Stimulated activated CD4-positive, alpha-beta T cell treated with anti-CD3 and anti-CD28 coated beads, Interleukin-4, amount 100 ng/mL, for 1 hour (primary cell): ENCODE measurements around the gene RFPL2.
A peak's percentile ranks its signal among the peaks of the same experiment; 100 is the strongest.

ENCODE experiments used
- DNase-seq: peaks from one replicate; pipeline ENCODE4 v3.0.0-alpha.2; 2020

Gene RFPL2

DNA sequence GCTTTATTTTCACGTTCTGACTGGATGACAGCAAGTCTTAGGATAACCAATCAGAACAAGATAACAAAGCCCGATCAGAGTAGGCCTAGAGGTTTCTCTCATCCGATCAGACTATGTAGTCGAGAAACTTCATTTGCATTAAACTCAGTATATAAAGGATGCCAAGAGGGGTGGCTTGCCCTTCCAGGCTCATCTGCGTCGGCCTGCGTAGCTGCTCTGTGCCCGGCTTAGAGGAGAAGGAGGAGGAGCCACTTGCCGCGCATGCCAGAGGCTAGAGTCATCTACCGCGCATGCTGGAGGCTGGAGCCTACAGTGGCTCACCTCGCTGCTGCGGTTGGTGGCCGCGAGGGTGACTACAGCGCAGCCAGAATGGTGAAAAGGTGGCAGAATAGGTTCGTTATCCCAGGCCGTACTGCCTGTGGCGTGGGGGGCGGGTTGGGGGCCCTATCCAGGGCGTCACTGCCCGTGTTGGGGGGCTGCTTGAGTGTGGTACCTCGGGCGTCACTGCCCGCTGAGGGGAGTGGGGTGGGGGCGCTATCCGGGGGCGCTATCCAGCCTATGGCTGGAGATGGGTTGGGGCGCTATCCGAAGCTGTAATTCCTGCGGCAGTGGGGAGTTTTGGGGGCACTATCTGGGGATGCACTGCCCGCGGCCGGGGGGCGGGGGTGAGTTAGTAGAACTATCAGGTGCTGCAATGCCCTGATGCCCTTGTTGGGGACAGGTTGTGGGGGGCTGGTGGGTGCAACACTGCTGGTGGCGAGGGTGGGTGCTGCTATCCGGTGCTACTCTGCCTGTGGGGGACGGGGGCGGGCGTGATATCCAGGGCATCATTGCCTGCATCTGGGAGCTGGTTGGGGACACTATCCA lies at the start of gene RFPL2:
RFPL2 (minus strand) TSS at position 218 of the 867 bp plus-strand sequence. CDS start 2,622 bp downstream, outside the sequence.
- DNase-seq = peak; percentile 49

- no peak for DNase-seq
These were observed 44.4 kb upstream of the RFPL2 start for GRCh38 chr22:32249231-32249630.

- DNase-seq = no peak
These were observed 43.4 kb upstream of the RFPL2 start for GRCh38 chr22:32248276-32248675.

DNA sequence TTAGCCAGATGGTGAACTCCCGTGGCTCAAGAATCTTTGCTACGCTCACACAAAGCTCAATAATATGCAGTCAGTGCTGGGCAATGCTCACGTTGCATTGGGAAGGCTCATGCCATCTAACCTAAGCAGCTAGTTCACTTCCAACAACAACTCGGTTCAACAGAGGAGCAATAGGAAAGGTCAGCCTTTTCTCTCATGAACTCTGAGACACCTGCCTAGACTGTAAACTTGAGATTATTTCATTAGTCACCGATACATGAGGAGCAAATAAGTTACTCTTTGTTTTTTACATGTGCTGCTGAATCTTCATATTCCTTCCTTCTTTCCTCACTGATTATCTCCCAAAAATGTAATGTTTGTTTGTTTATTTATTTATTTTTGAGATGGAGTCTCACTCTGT lies 41.3 kb upstream of the RFPL2 start:
- DNase-seq = no peak

DNA sequence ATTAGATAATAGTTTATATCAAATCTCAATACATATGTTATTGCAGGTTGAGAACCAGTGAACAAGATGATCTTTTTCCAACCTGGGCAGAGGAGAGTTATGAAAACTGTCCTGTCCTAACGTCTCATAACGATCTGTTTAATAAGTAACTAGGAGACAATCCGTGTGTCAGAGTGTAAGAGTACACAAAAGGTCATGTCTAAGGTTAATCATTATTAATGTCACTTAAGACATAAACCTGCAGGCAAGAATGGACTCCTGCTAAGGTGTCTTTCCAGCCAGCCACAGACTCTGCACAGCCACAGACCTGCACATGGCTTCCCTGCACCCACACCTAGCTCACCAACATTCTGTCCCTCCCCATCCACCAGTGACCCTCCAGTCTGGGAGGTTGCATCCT lies 40.2 kb upstream of the RFPL2 start:
- DNase-seq = no peak

GRCh38 chr22:32244547-32244946 lies 39.7 kb upstream of the RFPL2 start:
- DNase-seq = no peak

DNA sequence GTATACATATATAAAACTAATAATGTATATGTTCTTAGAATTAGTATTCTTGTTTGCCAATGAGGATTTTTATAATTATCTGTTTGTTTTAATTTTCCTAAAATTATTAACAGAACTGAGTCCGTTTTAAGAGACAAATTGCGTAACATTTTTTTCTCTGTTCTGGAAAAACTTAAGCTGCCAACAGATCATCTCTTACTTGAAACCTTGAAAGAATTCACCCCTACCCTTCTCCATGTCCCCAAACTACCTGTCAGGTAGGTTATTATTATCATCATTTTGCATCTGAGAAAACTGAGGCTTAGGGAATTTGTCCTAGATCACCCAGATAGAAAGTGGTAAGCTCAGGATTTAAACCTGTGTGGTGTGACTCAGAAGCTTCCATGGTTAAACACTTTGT lies 35.6 kb upstream of the RFPL2 start:
- no peak for DNase-seq

DNA sequence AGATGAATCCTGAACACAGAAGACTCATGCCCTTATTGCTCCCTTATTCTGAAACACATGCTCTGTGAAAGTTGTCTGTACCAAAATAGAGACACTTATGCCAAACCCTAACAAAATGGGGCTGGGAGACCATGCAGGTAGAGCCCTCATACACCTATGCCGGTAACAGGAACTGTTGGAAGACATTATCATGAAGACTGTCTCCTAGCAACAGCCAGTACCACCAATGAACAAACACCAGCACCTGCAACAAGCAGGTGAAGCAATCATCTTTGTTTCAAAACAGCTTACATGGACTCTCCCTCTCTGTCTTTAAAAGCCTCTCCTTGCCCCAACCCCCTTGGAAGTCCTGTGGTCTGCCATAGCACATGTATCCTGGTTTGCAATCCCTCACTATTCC lies 33.0 kb upstream of the RFPL2 start:
- DNase-seq = no peak

- no peak for DNase-seq
These were observed 32.1 kb upstream of the RFPL2 start for GRCh38 chr22:32236970-32237369.

- no peak for DNase-seq
These were observed 28.2 kb upstream of the RFPL2 start for GRCh38 chr22:32233091-32233490.

DNA sequence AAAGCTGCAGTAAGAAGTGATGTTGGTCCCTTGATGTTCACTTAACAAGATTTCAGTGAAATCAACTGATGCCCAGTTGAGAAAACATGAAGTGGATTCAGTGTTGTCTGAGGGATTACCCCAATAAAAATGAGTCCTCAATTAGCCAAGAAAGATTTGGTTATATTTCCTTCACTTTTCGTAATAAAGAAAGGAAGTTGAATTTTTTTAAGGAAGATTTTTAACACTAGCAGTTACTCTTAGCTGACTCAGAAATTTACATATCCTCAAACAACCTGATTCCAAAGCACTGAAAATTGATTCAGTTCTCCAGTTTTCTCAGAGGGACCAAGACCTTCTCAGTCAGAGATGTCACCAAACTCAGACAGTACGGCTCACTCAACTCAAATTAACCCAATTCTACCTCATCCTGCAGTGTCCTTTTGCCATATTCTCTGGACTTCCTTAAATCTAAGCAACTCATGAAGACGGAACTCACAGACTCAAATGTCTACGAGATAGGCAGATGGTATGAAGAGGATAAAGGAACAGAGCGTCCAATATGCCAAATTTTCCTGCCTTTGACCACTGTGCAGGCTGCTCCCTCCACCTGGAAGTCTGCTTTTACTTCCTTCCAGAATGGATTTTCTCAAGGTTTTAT lies 27.4 kb upstream of the RFPL2 start:
- no peak for DNase-seq

DNA sequence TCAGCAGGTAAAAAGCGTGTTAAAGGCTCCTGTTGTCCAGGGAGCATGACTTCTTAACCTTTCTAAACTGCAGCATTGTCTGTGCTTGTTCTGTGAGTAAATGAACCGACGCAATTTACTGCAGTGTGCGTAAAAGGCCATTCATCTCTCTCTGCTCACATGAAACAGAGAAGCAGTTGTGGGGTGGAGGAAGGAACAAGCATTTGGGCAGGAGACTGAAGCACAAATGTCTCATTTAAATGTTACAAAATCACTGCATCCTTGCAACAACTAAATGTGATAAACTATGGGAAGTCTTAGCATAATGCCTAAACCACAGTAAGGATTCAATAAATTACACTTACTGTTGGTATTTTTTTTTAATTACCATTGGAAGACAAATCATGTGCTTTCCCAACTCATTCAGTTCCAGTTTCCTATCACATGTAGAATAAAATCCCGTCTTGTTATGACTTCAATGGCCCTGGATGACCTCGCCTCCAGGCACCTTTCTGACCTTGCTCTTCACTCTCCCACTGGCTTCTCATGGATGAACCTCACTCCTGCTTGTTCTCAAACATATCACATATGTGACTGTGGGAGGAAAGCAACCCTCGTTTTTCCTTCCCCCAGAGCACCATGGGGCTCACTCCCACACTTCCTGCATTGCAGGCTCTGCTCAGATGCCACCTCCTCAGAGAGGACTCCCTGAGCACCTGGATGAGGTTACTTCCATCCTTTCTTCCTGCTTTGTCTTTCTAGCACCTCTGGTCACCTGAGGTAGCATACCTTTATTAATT lies 21.6 kb upstream of the RFPL2 start:
- no peak for DNase-seq

GRCh38 chr22:32222991-32223390 lies 18.1 kb upstream of the RFPL2 start:
- no peak for DNase-seq

DNA sequence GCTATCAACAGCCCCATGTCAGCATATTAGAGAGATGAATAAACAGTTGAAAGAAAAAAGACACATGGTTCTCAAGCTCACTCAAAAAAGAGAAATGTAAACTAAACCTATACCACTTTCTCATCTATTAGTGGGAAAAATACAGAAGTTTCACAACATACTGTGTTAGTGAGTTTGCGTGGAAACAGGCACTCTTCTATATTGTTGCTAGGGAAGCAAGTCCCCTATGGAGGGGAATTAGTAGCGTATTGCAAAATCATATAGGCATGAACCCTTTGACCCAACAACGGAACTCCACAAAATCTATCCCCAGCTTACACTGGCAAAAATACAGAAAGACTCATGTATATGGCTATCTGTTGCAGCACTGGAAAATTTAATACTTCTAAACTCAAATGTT lies 14.2 kb upstream of the RFPL2 start:
- DNase-seq = no peak

DNA sequence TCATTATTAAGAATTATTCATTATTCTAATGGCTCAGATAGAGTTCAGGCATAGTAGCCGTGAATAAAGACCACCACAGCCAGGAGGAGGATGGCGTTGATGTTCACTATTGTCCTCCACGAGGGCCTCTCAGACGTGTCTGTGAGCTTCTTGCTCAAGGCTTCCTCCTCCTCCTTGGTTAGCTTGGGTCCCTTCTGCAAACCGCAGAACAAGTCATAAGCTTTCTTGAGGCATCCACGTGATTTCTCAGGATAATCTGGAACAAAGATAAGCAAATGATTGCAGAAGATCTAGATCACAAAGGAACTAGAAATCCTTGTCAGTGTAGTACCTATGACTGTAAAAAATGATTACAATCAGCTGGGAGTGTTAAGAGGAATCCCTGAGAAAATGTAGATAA lies 13.6 kb upstream of the RFPL2 start:
- no peak for DNase-seq

GRCh38 chr22:32217465-32217864 lies 12.6 kb upstream of the RFPL2 start:
- no peak for DNase-seq

GRCh38 chr22:32216911-32217310 lies 12.0 kb upstream of the RFPL2 start:
- no peak for DNase-seq

- no peak for DNase-seq
These were observed 6.1 kb upstream of the RFPL2 start for GRCh38 chr22:32211011-32211410.

- DNase-seq = no peak
These were observed 3.8 kb upstream of the RFPL2 start for GRCh38 chr22:32208681-32209080.

- no peak for DNase-seq
These were observed 3.2 kb upstream of the RFPL2 start for GRCh38 chr22:32207971-32208480.

GRCh38 chr22:32206774-32207758 lies 2.2 kb upstream of the RFPL2 start:
- DNase-seq = peak; percentile 35
